Measurements from ENCODE around the gene YARS1.

YARS1 gene

GRCh38 chr1:32741413-32742198 lies 75.6 kb downstream of the YARS1 start:
- H3K4me3 ChIP-seq (ENCODE audit: low read length, poor library complexity, severe bottlenecking), result peak overlapping the region; percentile 77
- no peaks in the 10 kb centered on the region for H3K9me3 ChIP-seq (ENCODE audit: insufficient read depth, low read depth, low read length)
- peaks cover 4% of the 10 kb centered on the region for H3K4me1 ChIP-seq (ENCODE audit: insufficient read depth, low read length, poor library complexity, severe bottlenecking)
- peak overlapping the region; percentile 28 for H3K9ac ChIP-seq (ENCODE audit: low read depth, low read length, poor library complexity, severe bottlenecking)
- H3F3A ChIP-seq (ENCODE audit: low read depth), result no peaks in the 10 kb centered on the region
- no peaks in the 10 kb centered on the region for H3K36me3 ChIP-seq (ENCODE audit: insufficient read depth, low read length)
- peak overlapping the region; percentile 77 for H3K4me2 ChIP-seq (ENCODE audit: low read depth, low read length, poor library complexity, severe bottlenecking)
- no peaks in the 10 kb centered on the region for H4K20me1 ChIP-seq (ENCODE audit: insufficient read depth, low read length, poor library complexity, severe bottlenecking)
- peak overlapping the region; percentile 83 for H2AFZ ChIP-seq (ENCODE audit: low read length)
- no peaks in the 10 kb centered on the region for H3K79me2 ChIP-seq (ENCODE audit: insufficient read depth, low read length)
- TF ChIP-seq CTCF (conservative IDR thresholded peaks at IDR 0.05; ENCODE audit: low read length), result peak; percentile 53
- TF ChIP-seq EZH2phosphoT487 (IDR thresholded peaks at IDR 0.05; ENCODE audit: borderline replicate concordance), result no peak
- no peaks in the 10 kb centered on the region for H3K27me3 ChIP-seq (ENCODE audit: insufficient read depth, low read length, poor library complexity, severe bottlenecking)
- H3K9me2 ChIP-seq (replicated peaks; ENCODE audit: low read depth, low read length), result no peaks in the 10 kb centered on the region

GRCh38 chr1:32741059-32741412 lies 76.1 kb downstream of the YARS1 start:
- no peaks in the 10 kb centered on the region for H3K27me3 ChIP-seq (ENCODE audit: insufficient read depth, low read length, poor library complexity, severe bottlenecking)
- H4K20me1 ChIP-seq (ENCODE audit: insufficient read depth, low read length, poor library complexity, severe bottlenecking), result no peaks in the 10 kb centered on the region
- no peaks in the 10 kb centered on the region for H3K9me2 ChIP-seq (replicated peaks; ENCODE audit: low read depth, low read length)
- no peaks in the 10 kb centered on the region for H3K79me2 ChIP-seq (ENCODE audit: insufficient read depth, low read length)
- H2AFZ ChIP-seq (ENCODE audit: low read length), result peak overlapping the region; percentile 83; the same call in 1 of the 2 replicates
- no peaks in the 10 kb centered on the region for H3K9me3 ChIP-seq (ENCODE audit: insufficient read depth, low read depth, low read length)
- no peak overlapping the region for H3K9ac ChIP-seq (ENCODE audit: low read depth, low read length, poor library complexity, severe bottlenecking)
- TF ChIP-seq EZH2phosphoT487 (IDR thresholded peaks at IDR 0.05; ENCODE audit: borderline replicate concordance), result no peak
- no peak for TF ChIP-seq CTCF (conservative IDR thresholded peaks at IDR 0.05; ENCODE audit: low read length)
- peaks cover 4% of the 10 kb centered on the region for H3K4me1 ChIP-seq (ENCODE audit: insufficient read depth, low read length, poor library complexity, severe bottlenecking)
- peak overlapping the region; percentile 77 for H3K4me3 ChIP-seq (ENCODE audit: low read length, poor library complexity, severe bottlenecking)
- no peaks in the 10 kb centered on the region for H3F3A ChIP-seq (ENCODE audit: low read depth)
- H3K4me2 ChIP-seq (ENCODE audit: low read depth, low read length, poor library complexity, severe bottlenecking), result peak overlapping the region; percentile 77
- no peaks in the 10 kb centered on the region for H3K36me3 ChIP-seq (ENCODE audit: insufficient read depth, low read length)

- H3K79me2 ChIP-seq (ENCODE audit: insufficient read depth, low read length), result no peaks in the 10 kb centered on the region
- H3F3A ChIP-seq (ENCODE audit: low read depth), result no peaks in the 10 kb centered on the region
- no peak overlapping the region for H3K4me3 ChIP-seq (ENCODE audit: low read length, poor library complexity, severe bottlenecking)
- H4K20me1 ChIP-seq (ENCODE audit: insufficient read depth, low read length, poor library complexity, severe bottlenecking), result no peaks in the 10 kb centered on the region
- no peaks in the 10 kb centered on the region for H3K27me3 ChIP-seq (ENCODE audit: insufficient read depth, low read length, poor library complexity, severe bottlenecking)
- H3K36me3 ChIP-seq (ENCODE audit: insufficient read depth, low read length), result no peaks in the 10 kb centered on the region
- no peaks in the 10 kb centered on the region for H3K4me1 ChIP-seq (ENCODE audit: insufficient read depth, low read length, poor library complexity, severe bottlenecking)
- no peak for TF ChIP-seq CTCF (conservative IDR thresholded peaks at IDR 0.05; ENCODE audit: low read length)
- no peak for TF ChIP-seq EZH2phosphoT487 (IDR thresholded peaks at IDR 0.05; ENCODE audit: borderline replicate concordance)
- H3K4me2 ChIP-seq (ENCODE audit: low read depth, low read length, poor library complexity, severe bottlenecking), result no peak overlapping the region
- H3K9me3 ChIP-seq (ENCODE audit: insufficient read depth, low read depth, low read length), result no peaks in the 10 kb centered on the region
- H2AFZ ChIP-seq (ENCODE audit: low read length), result peak overlapping the region; percentile 39; the same call in 1 of the 2 replicates
- H3K9ac ChIP-seq (ENCODE audit: low read depth, low read length, poor library complexity, severe bottlenecking), result no peak overlapping the region
- H3K9me2 ChIP-seq (replicated peaks; ENCODE audit: low read depth, low read length), result no peaks in the 10 kb centered on the region
Observed at GRCh38 chr1:32736812-32737791, 80.1 kb downstream of the YARS1 start.
